ENCODE data around the gene ETHE1. TPM values are rescaled to one million over a fixed set of nuclear protein-coding genes. Genes with fewer than 3 reads are reported as not detected.

Gene ETHE1
- total RNA-seq, 1 donor from 2014 or later = 118 TPM

DNA sequence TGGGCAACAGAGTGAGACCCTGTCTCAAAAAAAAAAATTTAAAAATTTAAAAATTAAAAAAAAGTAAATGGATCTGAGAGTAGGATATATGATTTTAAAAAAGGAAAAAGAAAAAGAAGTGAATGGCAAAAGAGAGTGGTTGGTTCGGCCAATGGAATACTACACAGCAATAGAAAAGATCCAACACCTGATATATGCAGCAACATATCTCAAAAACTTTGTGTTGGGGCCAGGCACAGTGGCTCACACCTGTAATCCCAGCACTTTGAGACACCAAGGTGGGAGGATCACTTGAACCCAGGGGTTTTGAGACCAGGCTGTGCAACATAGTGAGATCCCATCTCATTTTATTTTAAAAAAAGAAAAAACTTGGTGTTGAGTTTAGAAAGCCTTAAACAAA is 60.2 kb downstream of the ETHE1 start:
- TF ChIP-seq, protein P1, sequence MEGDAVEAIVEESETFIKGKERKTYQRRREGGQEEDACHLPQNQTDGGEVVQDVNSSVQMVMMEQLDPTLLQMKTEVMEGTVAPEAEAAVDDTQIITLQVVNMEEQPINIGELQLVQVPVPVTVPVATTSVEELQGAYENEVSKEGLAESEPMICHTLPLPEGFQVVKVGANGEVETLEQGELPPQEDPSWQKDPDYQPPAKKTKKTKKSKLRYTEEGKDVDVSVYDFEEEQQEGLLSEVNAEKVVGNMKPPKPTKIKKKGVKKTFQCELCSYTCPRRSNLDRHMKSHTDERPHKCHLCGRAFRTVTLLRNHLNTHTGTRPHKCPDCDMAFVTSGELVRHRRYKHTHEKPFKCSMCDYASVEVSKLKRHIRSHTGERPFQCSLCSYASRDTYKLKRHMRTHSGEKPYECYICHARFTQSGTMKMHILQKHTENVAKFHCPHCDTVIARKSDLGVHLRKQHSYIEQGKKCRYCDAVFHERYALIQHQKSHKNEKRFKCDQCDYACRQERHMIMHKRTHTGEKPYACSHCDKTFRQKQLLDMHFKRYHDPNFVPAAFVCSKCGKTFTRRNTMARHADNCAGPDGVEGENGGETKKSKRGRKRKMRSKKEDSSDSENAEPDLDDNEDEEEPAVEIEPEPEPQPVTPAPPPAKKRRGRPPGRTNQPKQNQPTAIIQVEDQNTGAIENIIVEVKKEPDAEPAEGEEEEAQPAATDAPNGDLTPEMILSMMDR (IDR thresholded peaks at IDR 0.05) = no peak

DNA sequence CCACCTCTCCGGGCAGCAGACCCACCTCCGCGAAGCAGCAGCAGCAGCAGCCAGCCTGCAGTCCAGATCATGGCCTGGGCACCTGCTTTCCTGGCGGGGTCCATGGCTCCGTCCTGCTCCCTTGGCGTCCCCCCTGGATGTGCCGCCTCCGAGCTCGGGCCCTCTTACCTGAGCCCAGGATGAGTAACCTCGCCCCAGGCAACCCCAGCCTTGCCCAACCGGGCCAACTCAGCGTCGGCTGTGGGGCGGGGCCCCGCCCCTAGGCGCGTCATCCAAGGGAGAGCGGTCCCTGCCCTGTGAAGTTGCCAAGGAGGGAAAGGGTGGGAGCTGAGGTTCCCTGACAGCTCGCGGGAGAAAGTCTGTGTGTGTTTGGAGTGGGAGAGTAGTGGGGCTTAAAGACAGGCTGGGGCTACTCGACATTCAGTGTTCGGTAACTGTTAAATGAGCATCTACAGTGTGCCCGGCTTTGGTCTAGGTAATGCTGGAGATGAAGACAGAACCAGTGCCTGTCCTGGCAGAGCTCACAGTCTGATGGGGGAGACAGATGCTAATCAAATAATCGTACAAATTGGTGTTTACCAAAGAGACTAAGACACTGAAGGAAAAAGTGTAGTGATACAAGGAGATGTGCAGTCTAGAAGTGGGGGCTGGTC is 61.4 kb downstream of the ETHE1 start, which contains the start of gene LYPD3:
Gene LYPD3 (minus strand): TSS at position 141 of the 653 bp plus-strand sequence. CDS start 37 bp downstream, at position 104.
- DNase-seq (ENCODE audit: low spot score in 2 of 2) = no peak
- H3K4me3 ChIP-seq = peak within 1 kb of the TSS in 1 of 2 donors; percentile 69
- H3K27me3 ChIP-seq = no peaks in the 10 kb centered on the region
- peaks cover 0 to 8% of the 10 kb centered on the region in 2 donors for H3K4me1 ChIP-seq
- no peaks in the 10 kb centered on the region for H3K36me3 ChIP-seq
- intact Hi-C loops (cut with DNase I) = no loop called here
- H3K9me3 ChIP-seq = no peaks in the 10 kb centered on the region
- H3K27ac ChIP-seq = peak within 1 kb of the TSS in 1 of 2 donors; percentile 88
- TF ChIP-seq, protein P1 (IDR thresholded peaks at IDR 0.05) = no peak

More for the DNA sequence above, 60.2 kb downstream of the ETHE1 start:
- H3K27me3 ChIP-seq = no peaks in the 10 kb centered on the region
- no peaks in the 10 kb centered on the region for H3K36me3 ChIP-seq
- H3K4me3 ChIP-seq = no peak overlapping the region
- H3K27ac ChIP-seq = no peak overlapping the region
- no peak for DNase-seq (ENCODE audit: low spot score in 2 of 2)
- intact Hi-C loops (cut with DNase I) = no loop called here
- peaks cover 0 to 8% of the 10 kb centered on the region in 2 donors for H3K4me1 ChIP-seq
- no peaks in the 10 kb centered on the region for H3K9me3 ChIP-seq

DNA sequence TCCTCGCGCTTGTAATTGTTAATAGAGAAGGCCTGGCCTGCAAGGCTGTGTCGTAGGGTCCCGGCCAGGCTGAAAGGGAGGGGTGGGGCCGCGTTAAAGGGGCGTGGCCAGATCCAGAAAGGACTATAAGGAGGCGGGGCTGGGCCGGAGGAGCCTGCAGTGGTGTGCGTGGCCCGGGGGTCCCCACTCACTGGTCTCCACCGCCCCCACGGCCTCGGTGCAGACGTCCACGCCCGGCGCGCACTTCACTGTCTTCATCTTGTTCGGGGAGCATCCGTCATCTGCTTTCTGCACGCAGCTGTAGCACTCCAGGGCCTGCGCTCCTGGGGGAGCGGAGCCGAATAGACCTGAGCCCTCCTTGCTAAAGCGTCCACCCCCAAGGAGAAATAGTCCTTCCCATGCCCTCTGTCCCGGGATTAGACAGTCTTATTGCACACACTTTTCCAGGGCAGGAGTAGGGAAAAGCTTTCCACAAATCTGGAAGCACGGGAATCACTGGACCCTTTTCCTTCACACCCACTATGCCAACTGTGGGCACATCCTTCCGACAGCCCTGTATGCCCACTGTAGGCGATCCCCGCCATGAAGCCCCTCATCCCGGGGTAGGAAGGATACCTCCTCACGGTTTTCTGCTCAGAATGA is 62.7 kb downstream of the ETHE1 start:
- Histone ChIP-seq H3K9me3 (no peaks in the 10 kb centered on the region), H3K27me3 (no peaks in the 10 kb centered on the region), H3K36me3 (no peaks in the 10 kb centered on the region), H3K27ac (peak overlapping the region; percentile 73 to 88), H3K4me3 (peak overlapping the region; percentile 58 to 69), H3K4me1 (peaks cover 0 to 8% of the 10 kb centered on the region in 2 donors)
- intact Hi-C loops (cut with DNase I) = no loop called here
- DNase-seq (ENCODE audit: low spot score in 2 of 2) = peak; percentile 27 to 87
- TF ChIP-seq, protein P1 (IDR thresholded peaks at IDR 0.05) = no peak

DNA sequence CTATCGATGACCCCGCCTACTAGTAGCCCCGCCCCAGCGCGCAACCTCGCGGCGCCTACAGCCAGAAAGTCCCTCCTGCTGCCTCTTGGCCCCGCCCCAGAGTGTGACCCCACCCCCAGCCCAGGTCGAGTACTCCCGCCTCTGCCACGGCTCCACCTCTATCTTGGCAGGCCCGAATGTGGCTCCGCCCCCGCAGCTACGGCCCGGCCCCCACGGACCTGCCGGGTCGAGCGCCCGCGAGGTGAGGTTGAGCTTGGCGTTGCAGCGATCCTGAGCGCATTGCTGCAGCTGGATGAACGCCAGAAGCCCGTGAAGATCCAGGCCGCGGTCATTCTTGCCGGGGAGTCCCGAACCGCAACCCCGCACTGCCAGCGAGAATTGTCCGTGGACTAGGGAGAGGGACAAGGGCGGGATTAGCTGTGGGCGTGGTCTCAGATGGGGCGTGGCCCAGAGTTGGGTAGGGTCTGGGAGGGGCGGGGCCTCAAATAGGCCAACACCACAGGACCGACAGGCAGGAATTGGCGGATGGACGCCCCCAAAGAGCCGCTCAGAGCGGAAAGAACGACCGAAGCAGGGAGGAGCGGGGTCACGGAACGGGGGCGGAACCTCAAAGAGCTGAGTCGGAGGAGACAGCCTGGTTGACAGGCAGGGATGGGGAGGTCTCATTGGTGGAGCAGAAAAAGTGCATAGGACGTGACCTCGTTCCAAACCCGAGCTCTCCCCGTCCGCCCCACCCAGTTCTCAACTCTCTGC is 63.4 kb downstream of the ETHE1 start:
- no peaks in the 10 kb centered on the region for H3K27me3 ChIP-seq
- no peaks in the 10 kb centered on the region for H3K9me3 ChIP-seq
- peak overlapping the region; percentile 73 to 88 for H3K27ac ChIP-seq
- intact Hi-C loops (cut with DNase I) = loop anchor here (1.0 to 2.0 kb wide), 5 partner anchors 12 to 205 kb away; partner anchors contain the start of genes ETHE1 and PHLDB3
- peaks cover 0 to 8% of the 10 kb centered on the region in 2 donors for H3K4me1 ChIP-seq
- peak overlapping the region; percentile 58 to 69 for H3K4me3 ChIP-seq
- no peaks in the 10 kb centered on the region for H3K36me3 ChIP-seq
- peak; percentile 90 to 98 for DNase-seq (ENCODE audit: low spot score in 2 of 2)
- TF ChIP-seq, protein P1 (IDR thresholded peaks at IDR 0.05) = no peak

DNA sequence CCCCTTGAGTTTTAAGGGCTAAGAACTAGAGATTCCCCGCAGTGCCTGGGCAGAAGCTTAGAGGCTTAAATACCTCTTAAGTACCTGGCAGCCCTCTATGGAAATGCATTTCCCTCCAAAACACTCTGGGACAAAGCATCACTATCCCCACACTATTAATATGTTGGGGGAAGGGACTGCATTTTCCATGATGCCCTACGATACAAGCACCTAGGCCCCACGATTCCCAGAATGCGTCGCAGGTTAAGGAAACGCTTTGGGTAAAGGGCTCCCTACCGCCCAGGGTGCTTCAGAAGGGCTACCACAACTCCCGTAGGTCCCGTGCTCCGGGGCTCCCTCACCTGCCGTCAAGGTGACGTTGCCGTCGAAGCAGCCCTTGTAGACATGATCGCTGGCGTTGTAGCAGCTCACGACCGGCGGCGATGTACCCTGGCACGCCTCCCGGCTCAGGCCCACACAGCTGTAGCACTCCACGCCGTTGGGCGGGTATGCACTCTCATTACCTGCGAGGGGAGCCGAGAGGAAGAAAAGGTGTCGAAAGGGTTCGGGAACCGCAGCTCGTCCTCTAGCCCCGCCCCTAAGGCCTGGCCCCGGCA is 64.1 kb downstream of the ETHE1 start:
- H3K27ac ChIP-seq = peak overlapping the region; percentile 73 to 88
- H3K27me3 ChIP-seq = no peaks in the 10 kb centered on the region
- no peak for DNase-seq (ENCODE audit: low spot score in 2 of 2)
- no peaks in the 10 kb centered on the region for H3K9me3 ChIP-seq
- intact Hi-C loops (cut with DNase I) = loop anchor here (1.0 to 2.0 kb wide), 5 partner anchors 12 to 206 kb away; partner anchors contain the start of genes ETHE1 and PHLDB3
- TF ChIP-seq, protein P1 (IDR thresholded peaks at IDR 0.05) = no peak
- peak overlapping the region; percentile 58 to 69 for H3K4me3 ChIP-seq
- H3K36me3 ChIP-seq = no peaks in the 10 kb centered on the region
- H3K4me1 ChIP-seq = peaks cover 0 to 8% of the 10 kb centered on the region in 2 donors

Data from ascending aorta (tissue), 2 donors.